ENCODE results near the gene MAGI2. TPM values are rescaled to one million over a fixed set of nuclear protein-coding genes. Genes with fewer than 3 reads are reported as not detected.

MAGI2 gene
- polyA plus RNA-seq, 2 donors, result 0.67 to 0.79 TPM

- Histone ChIP-seq H3K4me1 (ENCODE audit: control insufficient read depth in 2 of 2, insufficient read depth in 2 of 2, low read length in 1 of 2) (no peaks in the 10 kb centered on the region), H3K27me3 (ENCODE audit: control insufficient read depth in 1 of 2, insufficient read depth in 2 of 2, low read length in 2 of 2) (no peaks in the 10 kb centered on the region), H3K36me3 (ENCODE audit: control insufficient read depth in 2 of 2, insufficient read depth in 2 of 2, low read length in 1 of 2) (no peaks in the 10 kb centered on the region), H3K4me3 (ENCODE audit: low read depth in 1 of 2, low read length in 2 of 2) (no peak overlapping the region), H3K9me3 (ENCODE audit: control insufficient read depth in 2 of 2, insufficient read depth in 1 of 2, low read depth in 1 of 2, low read length in 1 of 2) (no peaks in the 10 kb centered on the region), H3K27ac (ENCODE audit: low read depth in 2 of 2, low read length in 1 of 2) (no peak overlapping the region)
- 85 to 90% methylated on average over 4 of the region's 4 CpGs for WGBS, 2 donors
These were observed 884.8 kb downstream of the MAGI2 start for GRCh38 chr7:78568690-78569089.

GRCh38 chr7:78567836-78568235 is 885.6 kb downstream of the MAGI2 start:
- no peaks in the 10 kb centered on the region for H3K4me1 ChIP-seq (ENCODE audit: control insufficient read depth in 2 of 2, insufficient read depth in 2 of 2, low read length in 1 of 2)
- H3K36me3 ChIP-seq (ENCODE audit: control insufficient read depth in 2 of 2, insufficient read depth in 2 of 2, low read length in 1 of 2), result no peaks in the 10 kb centered on the region
- no peak overlapping the region for H3K27ac ChIP-seq (ENCODE audit: low read depth in 2 of 2, low read length in 1 of 2)
- H3K4me3 ChIP-seq (ENCODE audit: low read depth in 1 of 2, low read length in 2 of 2), result no peak overlapping the region
- 59 to 62% methylated on average over 2 of the region's 2 CpGs for WGBS, 2 donors
- no peaks in the 10 kb centered on the region for H3K9me3 ChIP-seq (ENCODE audit: control insufficient read depth in 2 of 2, insufficient read depth in 1 of 2, low read depth in 1 of 2, low read length in 1 of 2)
- H3K27me3 ChIP-seq (ENCODE audit: control insufficient read depth in 1 of 2, insufficient read depth in 2 of 2, low read length in 2 of 2), result no peaks in the 10 kb centered on the region

GRCh38 chr7:78565784-78566183 is 887.7 kb downstream of the MAGI2 start:
- no peaks in the 10 kb centered on the region for H3K27me3 ChIP-seq (ENCODE audit: control insufficient read depth in 1 of 2, insufficient read depth in 2 of 2, low read length in 2 of 2)
- WGBS, 2 donors, result 72 to 75% methylated on average over 5 of the region's 5 CpGs
- H3K4me3 ChIP-seq (ENCODE audit: low read depth in 1 of 2, low read length in 2 of 2), result no peak overlapping the region
- H3K9me3 ChIP-seq (ENCODE audit: control insufficient read depth in 2 of 2, insufficient read depth in 1 of 2, low read depth in 1 of 2, low read length in 1 of 2), result no peaks in the 10 kb centered on the region
- H3K36me3 ChIP-seq (ENCODE audit: control insufficient read depth in 2 of 2, insufficient read depth in 2 of 2, low read length in 1 of 2), result no peaks in the 10 kb centered on the region
- no peak overlapping the region for H3K27ac ChIP-seq (ENCODE audit: low read depth in 2 of 2, low read length in 1 of 2)
- no peaks in the 10 kb centered on the region for H3K4me1 ChIP-seq (ENCODE audit: control insufficient read depth in 2 of 2, insufficient read depth in 2 of 2, low read length in 1 of 2)

- Histone ChIP-seq H3K4me3 (ENCODE audit: low read depth in 1 of 2, low read length in 2 of 2) (no peak overlapping the region), H3K36me3 (ENCODE audit: control insufficient read depth in 2 of 2, insufficient read depth in 2 of 2, low read length in 1 of 2) (no peaks in the 10 kb centered on the region), H3K27ac (ENCODE audit: low read depth in 2 of 2, low read length in 1 of 2) (no peak overlapping the region), H3K27me3 (ENCODE audit: control insufficient read depth in 1 of 2, insufficient read depth in 2 of 2, low read length in 2 of 2) (no peaks in the 10 kb centered on the region), H3K4me1 (ENCODE audit: control insufficient read depth in 2 of 2, insufficient read depth in 2 of 2, low read length in 1 of 2) (no peaks in the 10 kb centered on the region), H3K9me3 (ENCODE audit: control insufficient read depth in 2 of 2, insufficient read depth in 1 of 2, low read depth in 1 of 2, low read length in 1 of 2) (no peaks in the 10 kb centered on the region)
- WGBS, 2 donors, result 68 to 74% methylated on average over 5 of the region's 5 CpGs
These were observed 890.3 kb downstream of the MAGI2 start for GRCh38 chr7:78563191-78563590.

GRCh38 chr7:78562191-78562590 is 891.3 kb downstream of the MAGI2 start:
- Histone ChIP-seq H3K36me3 (ENCODE audit: control insufficient read depth in 2 of 2, insufficient read depth in 2 of 2, low read length in 1 of 2) (no peaks in the 10 kb centered on the region), H3K27me3 (ENCODE audit: control insufficient read depth in 1 of 2, insufficient read depth in 2 of 2, low read length in 2 of 2) (no peaks in the 10 kb centered on the region), H3K4me1 (ENCODE audit: control insufficient read depth in 2 of 2, insufficient read depth in 2 of 2, low read length in 1 of 2) (no peaks in the 10 kb centered on the region), H3K27ac (ENCODE audit: low read depth in 2 of 2, low read length in 1 of 2) (no peak overlapping the region), H3K9me3 (ENCODE audit: control insufficient read depth in 2 of 2, insufficient read depth in 1 of 2, low read depth in 1 of 2, low read length in 1 of 2) (no peaks in the 10 kb centered on the region), H3K4me3 (ENCODE audit: low read depth in 1 of 2, low read length in 2 of 2) (no peak overlapping the region)

- Histone ChIP-seq H3K4me3 (ENCODE audit: low read depth in 1 of 2, low read length in 2 of 2) (no peak overlapping the region), H3K36me3 (ENCODE audit: control insufficient read depth in 2 of 2, insufficient read depth in 2 of 2, low read length in 1 of 2) (no peaks in the 10 kb centered on the region), H3K9me3 (ENCODE audit: control insufficient read depth in 2 of 2, insufficient read depth in 1 of 2, low read depth in 1 of 2, low read length in 1 of 2) (no peaks in the 10 kb centered on the region), H3K27ac (ENCODE audit: low read depth in 2 of 2, low read length in 1 of 2) (no peak overlapping the region), H3K4me1 (ENCODE audit: control insufficient read depth in 2 of 2, insufficient read depth in 2 of 2, low read length in 1 of 2) (no peaks in the 10 kb centered on the region), H3K27me3 (ENCODE audit: control insufficient read depth in 1 of 2, insufficient read depth in 2 of 2, low read length in 2 of 2) (no peaks in the 10 kb centered on the region)
- 51 to 64% methylated on average over 3 of the region's 3 CpGs for WGBS, 2 donors
These were observed 894.9 kb downstream of the MAGI2 start for GRCh38 chr7:78558566-78558965.

GRCh38 chr7:78543976-78544375 is 909.5 kb downstream of the MAGI2 start:
- H3K27ac ChIP-seq (ENCODE audit: low read depth in 2 of 2, low read length in 1 of 2), result no peak overlapping the region
- no peak overlapping the region for H3K4me3 ChIP-seq (ENCODE audit: low read depth in 1 of 2, low read length in 2 of 2)
- H3K9me3 ChIP-seq (ENCODE audit: control insufficient read depth in 2 of 2, insufficient read depth in 1 of 2, low read depth in 1 of 2, low read length in 1 of 2), result no peaks in the 10 kb centered on the region
- no peaks in the 10 kb centered on the region for H3K36me3 ChIP-seq (ENCODE audit: control insufficient read depth in 2 of 2, insufficient read depth in 2 of 2, low read length in 1 of 2)
- no peaks in the 10 kb centered on the region for H3K27me3 ChIP-seq (ENCODE audit: control insufficient read depth in 1 of 2, insufficient read depth in 2 of 2, low read length in 2 of 2)
- H3K4me1 ChIP-seq (ENCODE audit: control insufficient read depth in 2 of 2, insufficient read depth in 2 of 2, low read length in 1 of 2), result no peaks in the 10 kb centered on the region
- WGBS, 2 donors, result 73 to 82% methylated on average over 1 of the region's 1 CpG

GRCh38 chr7:78542981-78543380 is 910.5 kb downstream of the MAGI2 start:
- 75 to 78% methylated on average over 2 of the region's 2 CpGs for WGBS, 2 donors
- Histone ChIP-seq H3K9me3 (ENCODE audit: control insufficient read depth in 2 of 2, insufficient read depth in 1 of 2, low read depth in 1 of 2, low read length in 1 of 2) (no peaks in the 10 kb centered on the region), H3K27ac (ENCODE audit: low read depth in 2 of 2, low read length in 1 of 2) (no peak overlapping the region), H3K36me3 (ENCODE audit: control insufficient read depth in 2 of 2, insufficient read depth in 2 of 2, low read length in 1 of 2) (no peaks in the 10 kb centered on the region), H3K4me3 (ENCODE audit: low read depth in 1 of 2, low read length in 2 of 2) (no peak overlapping the region), H3K27me3 (ENCODE audit: control insufficient read depth in 1 of 2, insufficient read depth in 2 of 2, low read length in 2 of 2) (no peaks in the 10 kb centered on the region), H3K4me1 (ENCODE audit: control insufficient read depth in 2 of 2, insufficient read depth in 2 of 2, low read length in 1 of 2) (no peaks in the 10 kb centered on the region)

GRCh38 chr7:78542541-78542940 is 910.9 kb downstream of the MAGI2 start:
- Histone ChIP-seq H3K36me3 (ENCODE audit: control insufficient read depth in 2 of 2, insufficient read depth in 2 of 2, low read length in 1 of 2) (no peaks in the 10 kb centered on the region), H3K4me1 (ENCODE audit: control insufficient read depth in 2 of 2, insufficient read depth in 2 of 2, low read length in 1 of 2) (no peaks in the 10 kb centered on the region), H3K27me3 (ENCODE audit: control insufficient read depth in 1 of 2, insufficient read depth in 2 of 2, low read length in 2 of 2) (no peaks in the 10 kb centered on the region), H3K9me3 (ENCODE audit: control insufficient read depth in 2 of 2, insufficient read depth in 1 of 2, low read depth in 1 of 2, low read length in 1 of 2) (no peaks in the 10 kb centered on the region), H3K4me3 (ENCODE audit: low read depth in 1 of 2, low read length in 2 of 2) (no peak overlapping the region), H3K27ac (ENCODE audit: low read depth in 2 of 2, low read length in 1 of 2) (no peak overlapping the region)
- 83 to 84% methylated on average over 5 of the region's 5 CpGs for WGBS, 2 donors

GRCh38 chr7:78539825-78540224 is 913.6 kb downstream of the MAGI2 start:
- 92 to 93% methylated on average over 6 of the region's 6 CpGs for WGBS, 2 donors
- H3K4me1 ChIP-seq (ENCODE audit: control insufficient read depth in 2 of 2, insufficient read depth in 2 of 2, low read length in 1 of 2), result no peaks in the 10 kb centered on the region
- no peaks in the 10 kb centered on the region for H3K36me3 ChIP-seq (ENCODE audit: control insufficient read depth in 2 of 2, insufficient read depth in 2 of 2, low read length in 1 of 2)
- no peak overlapping the region for H3K27ac ChIP-seq (ENCODE audit: low read depth in 2 of 2, low read length in 1 of 2)
- H3K27me3 ChIP-seq (ENCODE audit: control insufficient read depth in 1 of 2, insufficient read depth in 2 of 2, low read length in 2 of 2), result no peaks in the 10 kb centered on the region
- H3K4me3 ChIP-seq (ENCODE audit: low read depth in 1 of 2, low read length in 2 of 2), result no peak overlapping the region
- no peaks in the 10 kb centered on the region for H3K9me3 ChIP-seq (ENCODE audit: control insufficient read depth in 2 of 2, insufficient read depth in 1 of 2, low read depth in 1 of 2, low read length in 1 of 2)
